ENCODE measurements around the gene MED13L.

Gene MED13L

DNA sequence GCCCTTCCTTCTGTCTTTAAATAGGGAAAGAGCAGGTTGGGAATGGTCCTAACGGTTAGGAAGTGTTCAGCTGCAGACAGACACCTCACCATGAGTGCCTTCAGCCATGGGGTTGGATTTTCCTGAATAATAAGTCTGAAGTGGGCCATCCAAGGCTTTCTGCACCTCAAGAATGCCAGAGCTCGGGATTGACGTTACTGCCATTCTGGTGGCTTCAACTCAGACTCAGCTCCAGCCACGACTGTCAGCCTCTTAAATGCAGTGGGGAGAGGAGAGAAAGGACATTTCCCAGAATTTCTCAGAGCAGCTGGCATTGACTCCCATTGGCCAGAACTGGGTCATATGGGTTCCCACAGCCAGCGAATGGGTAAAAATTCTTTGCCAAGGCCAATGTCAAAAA is 363.4 kb downstream of the MED13L start:
- no peaks in the 10 kb centered on the region for H3K36me3 ChIP-seq (ENCODE audit: control insufficient read depth, insufficient read depth, low read length)
- no peak overlapping the region for H3K9ac ChIP-seq (ENCODE audit: low read length)
- peaks cover 42% of the 10 kb centered on the region for H3K27me3 ChIP-seq (ENCODE audit: control insufficient read depth, insufficient read depth, low read length)
- H3K9me3 ChIP-seq (ENCODE audit: control insufficient read depth, low read length): no peaks in the 10 kb centered on the region
- H3K4me3 ChIP-seq (ENCODE audit: low read length): no peak overlapping the region
- peaks cover 4% of the 10 kb centered on the region for H3K4me1 ChIP-seq (ENCODE audit: control insufficient read depth, insufficient read depth, low read length)

DNA sequence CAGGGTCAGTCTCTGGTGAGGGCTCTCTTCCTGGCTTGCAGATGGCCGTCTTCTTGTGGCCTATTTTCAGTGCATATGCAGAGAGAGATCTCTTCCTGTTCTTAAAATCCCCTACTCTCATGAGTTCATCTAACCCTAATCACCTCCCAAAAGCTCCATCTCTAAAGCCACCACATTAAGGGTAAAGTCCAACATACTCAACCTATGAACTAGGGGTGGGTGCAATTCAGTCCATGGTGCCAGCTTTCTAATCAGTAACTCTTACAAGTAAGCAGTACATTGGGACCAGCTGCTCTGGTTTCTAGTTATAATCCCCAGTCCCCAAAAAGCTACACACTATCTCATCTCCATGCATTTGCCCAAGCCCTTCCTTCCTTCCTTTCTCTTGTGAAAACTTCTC is 365.1 kb downstream of the MED13L start:
- Histone ChIP-seq H3K4me1 (ENCODE audit: control insufficient read depth, insufficient read depth, low read length) (peaks cover 4% of the 10 kb centered on the region), H3K4me3 (ENCODE audit: low read length) (no peak overlapping the region), H3K36me3 (ENCODE audit: control insufficient read depth, insufficient read depth, low read length) (no peaks in the 10 kb centered on the region), H3K27me3 (ENCODE audit: control insufficient read depth, insufficient read depth, low read length) (peaks cover 29% of the 10 kb centered on the region), H3K9ac (ENCODE audit: low read length) (no peak overlapping the region), H3K9me3 (ENCODE audit: control insufficient read depth, low read length) (no peaks in the 10 kb centered on the region)

- Histone ChIP-seq H3K27me3 (ENCODE audit: control insufficient read depth, insufficient read depth, low read length) (peaks cover 19% of the 10 kb centered on the region), H3K4me1 (ENCODE audit: control insufficient read depth, insufficient read depth, low read length) (no peaks in the 10 kb centered on the region), H3K9ac (ENCODE audit: low read length) (no peak overlapping the region), H3K9me3 (ENCODE audit: control insufficient read depth, low read length) (no peaks in the 10 kb centered on the region), H3K36me3 (ENCODE audit: control insufficient read depth, insufficient read depth, low read length) (no peaks in the 10 kb centered on the region), H3K4me3 (ENCODE audit: low read length) (no peak overlapping the region)
Measured at GRCh38 chr12:115911360-115911759, 366.1 kb downstream of the MED13L start.

- no peaks in the 10 kb centered on the region for H3K36me3 ChIP-seq (ENCODE audit: control insufficient read depth, insufficient read depth, low read length)
- no peak overlapping the region for H3K9ac ChIP-seq (ENCODE audit: low read length)
Measured at GRCh38 chr12:115910057-115910456, 367.4 kb downstream of the MED13L start.

More at GRCh38 chr12:115910057-115910456, 367.4 kb downstream of the MED13L start:
- no peaks in the 10 kb centered on the region for H3K4me1 ChIP-seq (ENCODE audit: control insufficient read depth, insufficient read depth, low read length)
- peaks cover 14% of the 10 kb centered on the region for H3K27me3 ChIP-seq (ENCODE audit: control insufficient read depth, insufficient read depth, low read length)
- no peaks in the 10 kb centered on the region for H3K9me3 ChIP-seq (ENCODE audit: control insufficient read depth, low read length)
- H3K4me3 ChIP-seq (ENCODE audit: low read length): no peak overlapping the region

Data from mucosa of stomach (tissue), 1 donor.